ENCODE results near the gene JUND. TPM values are rescaled to one million over a fixed set of nuclear protein-coding genes. Genes with fewer than 3 reads are reported as not detected.

JUND gene
- total RNA-seq, 1 donor from 2014 or later = 129 TPM

GRCh38 chr19:18291590-18292461 lies 10.4 kb upstream of the JUND start:
- no peak for TF ChIP-seq CTCF (IDR thresholded peaks at IDR 0.05; ENCODE audit: unreplicated experiment)
- Mint-ChIP-seq H3K4me1 (ENCODE audit: unreplicated experiment) (peaks cover 10% of the 10 kb centered on the region), H3K4me3 (ENCODE audit: unreplicated experiment) (peak overlapping the region; percentile 93), H3K27me3 (ENCODE audit: unreplicated experiment) (peaks cover 8% of the 10 kb centered on the region), H3K36me3 (ENCODE audit: low read depth, unreplicated experiment) (peaks cover 3% of the 10 kb centered on the region), H3K9me3 (ENCODE audit: unreplicated experiment) (no peaks in the 10 kb centered on the region), H3K27ac (ENCODE audit: unreplicated experiment) (peak overlapping the region; percentile 97)
- peak; percentile 64 for DNase-seq (ENCODE audit: low spot score)

DNA sequence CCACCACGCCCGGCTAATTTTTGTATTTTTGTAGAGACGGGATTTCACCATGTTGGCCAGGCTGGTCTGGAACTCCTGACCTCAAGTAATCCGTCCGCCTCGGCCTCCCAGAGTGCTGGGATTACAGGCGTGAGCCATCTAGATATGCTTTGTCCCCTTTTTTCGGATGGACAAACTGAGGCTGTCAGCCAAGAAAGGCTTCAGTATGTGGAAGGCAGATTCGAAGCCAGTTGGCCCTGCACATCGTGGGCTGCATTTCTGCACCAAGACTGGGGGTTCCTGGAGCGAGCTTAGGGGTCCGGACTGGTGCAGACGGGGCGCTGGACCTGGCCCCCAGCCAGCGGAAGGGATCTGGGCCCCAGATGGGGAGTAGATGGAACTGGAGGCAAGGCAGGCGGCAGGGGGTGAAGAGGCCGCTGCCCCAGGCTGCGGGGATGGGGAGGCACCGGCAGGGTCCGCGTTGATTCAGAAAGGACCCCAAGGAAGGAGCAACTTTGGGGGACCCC lies 9.7 kb upstream of the JUND start:
- H3K36me3 Mint-ChIP-seq (ENCODE audit: low read depth, unreplicated experiment) = peaks cover 3% of the 10 kb centered on the region
- DNase-seq (ENCODE audit: low spot score) = no peak
- H3K27me3 Mint-ChIP-seq (ENCODE audit: unreplicated experiment) = peaks cover 9% of the 10 kb centered on the region
- no peak for TF ChIP-seq CTCF (IDR thresholded peaks at IDR 0.05; ENCODE audit: unreplicated experiment)
- H3K4me1 Mint-ChIP-seq (ENCODE audit: unreplicated experiment) = peaks cover 13% of the 10 kb centered on the region
- H3K9me3 Mint-ChIP-seq (ENCODE audit: unreplicated experiment) = no peaks in the 10 kb centered on the region
- H3K27ac Mint-ChIP-seq (ENCODE audit: unreplicated experiment) = no peak overlapping the region
- H3K4me3 Mint-ChIP-seq (ENCODE audit: unreplicated experiment) = peak overlapping the region; percentile 82

DNA sequence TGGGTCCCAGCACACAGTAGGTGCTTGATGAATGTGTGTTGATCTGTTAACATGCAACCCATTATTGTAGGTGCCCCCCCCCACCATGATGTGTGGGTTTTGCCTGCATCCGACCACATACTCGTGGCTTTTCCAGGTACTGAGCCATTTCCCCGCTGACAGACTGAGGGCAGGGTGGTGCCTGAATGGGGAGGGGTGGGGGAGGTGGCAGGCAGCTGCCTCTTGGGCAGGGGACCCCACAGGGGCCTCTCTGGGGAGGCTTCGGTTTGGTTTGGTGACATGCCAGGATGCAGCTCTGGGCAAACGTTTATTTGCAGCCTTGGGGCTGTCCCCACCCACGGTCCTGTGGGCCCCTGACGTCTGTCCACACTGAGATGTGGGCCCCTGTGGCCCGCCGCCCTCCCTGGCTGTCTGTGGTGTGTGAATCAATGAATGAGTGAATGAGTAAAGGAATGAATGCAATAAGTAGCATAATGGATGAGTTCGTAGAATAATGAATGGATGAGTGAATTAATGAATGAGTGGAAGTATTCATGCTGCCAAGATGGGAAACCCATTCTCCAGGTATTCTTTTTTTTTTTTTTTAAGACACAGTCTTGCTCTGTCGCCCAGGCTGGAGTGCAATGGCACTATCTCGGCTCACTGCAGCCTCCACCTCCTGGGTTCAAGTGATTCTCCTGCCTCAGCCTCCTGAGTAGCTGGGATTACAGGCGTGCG lies 9.0 kb upstream of the JUND start:
- Mint-ChIP-seq H3K4me3 (ENCODE audit: unreplicated experiment) (peak overlapping the region; percentile 51), H3K4me1 (ENCODE audit: unreplicated experiment) (peaks cover 13% of the 10 kb centered on the region), H3K9me3 (ENCODE audit: unreplicated experiment) (no peaks in the 10 kb centered on the region), H3K27ac (ENCODE audit: unreplicated experiment) (peak overlapping the region; percentile 49), H3K27me3 (ENCODE audit: unreplicated experiment) (peaks cover 7% of the 10 kb centered on the region), H3K36me3 (ENCODE audit: low read depth, unreplicated experiment) (peaks cover 3% of the 10 kb centered on the region)
- no peak for TF ChIP-seq CTCF (IDR thresholded peaks at IDR 0.05; ENCODE audit: unreplicated experiment)
- no peak for DNase-seq (ENCODE audit: low spot score)

DNA sequence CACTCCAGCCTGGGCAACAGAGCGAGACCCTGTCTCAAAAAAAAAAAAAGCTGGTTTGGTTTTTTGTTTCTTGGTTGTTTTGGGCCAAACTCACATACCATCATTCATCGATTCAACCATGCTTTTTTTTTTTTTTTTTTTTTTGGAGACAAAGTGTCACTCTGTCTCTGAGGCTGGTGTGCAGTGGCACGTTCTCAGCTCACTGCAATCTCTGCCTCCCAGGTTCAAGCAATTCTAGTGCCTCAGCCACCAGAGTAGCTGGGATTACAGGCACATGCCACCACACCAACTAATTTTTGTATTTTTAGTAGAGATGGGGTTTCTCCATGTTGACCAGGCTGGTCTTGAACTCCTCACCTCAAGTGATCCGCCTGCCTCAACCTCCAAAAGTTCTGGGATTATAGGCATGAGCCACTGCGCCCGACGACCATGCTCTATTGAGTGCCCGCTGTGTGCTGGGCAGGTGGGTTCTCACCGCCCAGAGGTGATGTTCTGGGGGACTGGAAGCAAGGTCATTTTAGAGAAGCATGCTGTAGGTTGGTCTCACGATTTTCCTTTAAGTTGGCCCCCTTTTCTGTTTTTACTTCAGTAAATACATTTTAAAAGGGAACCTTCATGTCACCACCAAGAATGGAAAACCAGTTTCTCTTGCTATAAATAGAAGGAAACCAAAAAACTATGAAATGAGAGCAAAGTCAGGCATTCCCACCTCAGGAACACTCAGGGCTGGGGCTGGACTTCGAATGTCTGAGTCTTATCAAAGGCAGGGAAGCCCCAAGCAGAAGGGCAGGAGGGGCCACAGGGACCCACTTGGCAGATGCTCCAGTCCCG lies 8.3 kb upstream of the JUND start:
- Mint-ChIP-seq H3K27ac (ENCODE audit: unreplicated experiment) (no peak overlapping the region), H3K27me3 (ENCODE audit: unreplicated experiment) (peaks cover 7% of the 10 kb centered on the region), H3K36me3 (ENCODE audit: low read depth, unreplicated experiment) (peaks cover 3% of the 10 kb centered on the region), H3K4me3 (ENCODE audit: unreplicated experiment) (peak overlapping the region; percentile 21), H3K4me1 (ENCODE audit: unreplicated experiment) (peaks cover 13% of the 10 kb centered on the region), H3K9me3 (ENCODE audit: unreplicated experiment) (no peaks in the 10 kb centered on the region)
- TF ChIP-seq CTCF (IDR thresholded peaks at IDR 0.05; ENCODE audit: unreplicated experiment) = no peak
- DNase-seq (ENCODE audit: low spot score) = no peak
